ENCODE measurements around the gene AUP1.
A peak's percentile ranks its signal among the peaks of the same experiment; 100 is the strongest.
"Not testable (repeated sequence)": the region's sequence is repeated elsewhere in the genome, so short reads cannot be mapped to it uniquely, and the experiment has no call there.

The AUP1 gene

DNA sequence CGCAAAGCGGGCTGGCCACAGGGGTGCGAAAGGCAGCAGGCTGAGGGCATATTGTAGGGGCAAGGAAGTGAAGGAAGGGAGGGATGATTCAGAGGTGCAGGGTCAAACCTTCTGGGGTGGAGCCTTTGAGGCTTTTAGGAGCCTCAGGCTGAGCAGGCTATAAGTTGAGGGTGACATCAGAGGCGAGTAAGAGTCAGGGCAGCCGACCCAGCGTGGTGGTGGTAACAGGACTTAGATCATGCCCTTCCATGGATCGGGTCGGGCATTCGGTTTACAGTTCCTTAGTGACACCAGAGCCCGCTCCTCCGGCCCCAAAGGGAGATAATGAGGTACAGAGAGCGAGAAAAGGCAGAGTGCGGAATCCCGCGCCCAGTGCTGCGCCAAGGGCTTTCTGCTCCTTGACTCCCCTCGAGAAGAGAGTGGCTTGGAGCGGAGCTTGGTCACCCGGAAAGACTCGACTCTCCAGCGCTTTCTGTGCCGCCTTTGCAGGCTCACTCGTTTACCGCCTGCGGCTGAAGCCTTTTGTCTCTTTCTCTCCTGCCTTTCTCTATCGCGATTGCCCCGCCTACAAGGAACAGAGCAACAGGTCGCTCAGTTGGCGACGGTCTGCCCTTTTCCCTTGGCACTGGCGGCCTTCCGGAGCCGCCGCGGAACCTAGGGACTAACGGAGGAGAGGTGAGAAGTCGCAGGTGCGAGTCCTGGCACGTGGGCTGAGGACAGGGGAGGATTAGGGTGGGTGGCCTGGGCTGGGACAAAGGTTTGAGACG lies 30.8 kb downstream of the AUP1 start:
- peak; percentile 44 for DNase-seq (ENCODE audit: low spot score)

DNA sequence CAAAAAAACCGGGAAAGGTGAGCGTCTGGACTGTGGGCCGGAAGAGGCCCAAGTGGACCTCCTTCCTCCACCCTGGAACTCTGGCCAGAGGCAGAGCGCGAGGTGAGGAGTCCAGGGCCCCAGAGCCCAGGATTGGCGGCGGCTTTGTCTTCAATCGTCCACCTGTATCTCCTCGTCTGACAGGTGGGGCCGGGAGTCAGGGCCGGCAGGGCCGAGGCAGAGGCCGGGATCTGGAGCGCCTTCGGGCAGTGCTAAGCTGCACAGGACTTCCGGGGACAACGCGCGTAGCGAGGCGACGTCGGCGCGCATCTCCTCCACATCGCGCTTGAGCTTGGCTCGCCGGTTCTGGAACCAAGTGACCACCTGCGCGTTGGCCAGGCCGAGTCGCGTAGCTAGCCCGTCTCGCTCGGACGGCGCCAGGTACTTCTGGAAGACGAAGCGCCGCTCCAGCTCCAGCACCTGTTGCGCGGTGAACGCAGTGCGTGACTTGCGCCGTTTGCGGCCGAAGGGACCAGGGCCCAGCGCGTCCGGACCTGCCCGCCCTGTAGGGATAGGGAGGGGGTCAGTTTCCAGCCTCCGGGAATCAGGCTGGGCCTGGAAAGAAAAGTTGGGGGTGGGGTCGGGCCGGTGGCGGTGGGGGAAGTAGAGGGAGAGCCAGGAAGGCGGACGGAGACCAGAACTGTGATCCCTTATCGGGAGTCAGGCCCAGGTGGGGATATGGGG lies 31.6 kb downstream of the AUP1 start:
- no peak for DNase-seq (ENCODE audit: low spot score)

DNA sequence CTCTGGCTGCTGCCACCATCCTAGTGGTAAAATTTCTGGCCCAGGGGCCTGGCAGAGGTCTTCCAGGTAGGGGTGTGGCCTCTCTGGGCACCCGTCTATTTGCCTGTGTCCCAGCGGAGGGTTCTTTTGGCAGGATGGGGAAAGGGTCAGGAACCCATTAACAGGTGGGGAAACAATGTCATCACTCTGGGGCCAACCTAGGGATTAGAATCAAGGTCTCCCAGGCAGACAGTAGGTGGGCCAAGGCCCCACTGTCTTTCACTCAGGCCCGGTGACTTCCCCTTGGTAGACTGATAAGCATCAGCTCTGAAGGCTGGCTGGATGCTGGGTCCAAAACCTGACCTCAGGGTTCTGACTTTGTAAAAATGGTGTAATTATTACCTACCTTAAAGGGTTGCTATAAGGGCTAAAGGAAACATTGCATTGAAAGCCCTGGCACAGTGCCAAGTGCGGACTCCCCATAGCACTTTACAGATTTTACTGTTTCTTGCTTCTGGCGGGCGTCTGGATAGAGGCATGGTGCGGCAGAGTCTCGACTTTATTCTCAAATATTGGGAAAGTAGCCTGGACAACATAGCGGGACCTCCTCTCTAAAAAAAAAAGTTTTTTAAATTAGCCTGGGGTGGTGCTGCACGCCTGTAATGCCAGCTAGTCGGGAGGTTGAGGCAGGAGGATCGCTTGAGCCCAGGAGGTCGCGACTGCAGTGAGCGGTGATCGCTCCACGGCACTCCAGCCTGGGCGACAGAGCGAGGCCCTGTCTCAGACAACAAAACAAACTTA lies 32.3 kb downstream of the AUP1 start:
- DNase-seq (ENCODE audit: low spot score) = no peak

DNA sequence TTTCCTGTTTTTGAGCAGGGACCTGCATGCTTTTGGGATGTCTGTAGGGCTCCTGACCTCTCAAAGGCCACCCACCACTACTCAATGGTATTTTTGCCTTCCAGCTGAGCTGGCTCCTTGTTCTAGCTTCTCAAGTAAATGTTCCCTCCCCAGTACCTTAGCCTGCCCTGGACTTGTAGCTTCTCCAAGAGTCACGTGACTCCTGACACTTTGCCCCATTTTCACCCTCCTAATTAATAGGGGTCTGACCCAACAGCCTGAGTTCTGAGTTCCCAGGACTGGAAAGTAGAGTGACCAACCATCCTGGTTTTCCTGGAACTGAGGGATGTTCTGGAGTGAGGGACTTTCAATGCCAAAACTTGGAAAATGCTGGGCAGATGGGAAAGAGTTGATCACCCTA lies 34.1 kb downstream of the AUP1 start:
- no peak for DNase-seq (ENCODE audit: low spot score)

DNA sequence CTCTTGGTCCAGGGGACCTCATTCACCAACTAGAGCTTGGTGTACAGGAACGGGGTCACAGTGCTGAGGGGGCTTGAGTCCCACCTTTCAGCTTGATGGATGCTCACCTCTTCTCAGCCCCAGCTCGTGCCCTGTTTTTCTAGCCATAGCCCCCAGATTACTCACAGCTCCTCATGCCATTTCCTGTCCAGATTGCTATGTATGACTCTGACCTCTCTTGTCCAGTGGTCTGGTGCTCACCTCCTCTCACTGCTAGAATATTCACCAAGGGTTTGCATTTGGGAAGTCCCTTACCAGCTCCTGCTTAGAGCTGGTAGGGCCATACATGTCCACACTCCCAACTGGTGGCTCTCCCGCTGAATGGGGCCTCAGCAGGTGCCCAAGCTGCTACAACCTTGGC lies 36.0 kb downstream of the AUP1 start:
- no peak for DNase-seq (ENCODE audit: low spot score)

DNA sequence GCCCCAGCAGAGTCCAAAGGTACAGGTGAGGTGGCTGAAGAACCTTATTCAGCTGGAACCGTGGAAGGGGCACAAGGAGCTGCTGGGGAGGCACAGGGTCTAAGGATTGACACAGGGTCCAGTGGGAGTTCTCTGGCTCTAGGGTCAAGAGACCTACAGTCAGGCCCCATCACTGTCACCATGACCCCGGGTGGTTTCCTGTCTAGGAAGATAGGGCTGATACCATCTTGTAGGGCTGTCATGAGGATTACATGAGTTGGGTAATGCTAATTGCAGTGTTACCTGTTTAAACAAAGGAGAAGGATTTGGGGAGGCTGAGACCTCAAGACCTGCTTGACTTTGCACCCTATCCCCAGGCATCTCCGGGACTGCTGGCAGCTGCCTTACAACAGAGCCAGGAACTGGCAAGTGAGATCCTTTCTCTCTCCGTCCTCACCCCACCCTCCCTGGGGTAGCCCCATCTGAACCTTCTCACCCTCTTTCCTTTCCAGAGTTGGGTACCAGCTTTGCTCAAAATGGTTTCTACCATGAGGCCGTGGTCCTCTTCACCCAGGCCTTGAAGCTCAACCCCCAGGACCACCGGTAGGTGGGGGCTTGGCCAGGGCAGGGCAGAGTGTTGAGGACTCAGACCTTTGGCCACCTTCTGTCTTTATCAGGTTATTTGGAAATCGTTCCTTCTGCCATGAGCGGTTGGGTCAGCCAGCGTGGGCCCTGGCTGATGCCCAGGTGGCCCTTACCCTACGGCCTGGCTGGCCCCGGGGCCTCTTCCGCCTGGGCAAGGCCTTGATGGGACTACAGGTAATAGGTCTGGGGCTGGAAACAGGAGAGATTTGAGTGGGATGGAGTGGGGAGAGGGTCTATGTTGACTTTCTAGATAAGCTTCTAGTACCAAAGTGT lies 37.6 kb downstream of the AUP1 start:
- DNase-seq (ENCODE audit: low spot score) = no peak

DNA sequence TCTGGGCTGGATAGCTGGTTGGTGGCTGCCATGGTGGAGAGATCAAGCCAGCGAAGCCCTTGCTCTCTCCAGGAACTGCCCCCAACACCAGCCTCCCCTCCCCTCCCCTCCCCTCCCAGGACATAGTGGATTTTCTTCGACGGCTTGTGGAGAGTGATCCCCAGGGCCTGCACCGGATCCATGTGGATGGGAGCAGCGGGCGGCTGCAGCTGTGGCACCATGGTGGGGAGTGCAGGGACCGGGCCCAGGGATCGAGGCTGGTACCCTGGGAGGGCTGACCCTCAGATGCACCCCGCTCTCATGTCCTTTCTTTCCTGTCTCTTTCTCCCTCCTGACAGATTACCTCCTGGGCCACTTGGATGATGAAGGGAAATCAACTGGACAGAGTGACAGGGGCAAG lies 39.6 kb downstream of the AUP1 start:
- no peak for DNase-seq (ENCODE audit: low spot score)

DNA sequence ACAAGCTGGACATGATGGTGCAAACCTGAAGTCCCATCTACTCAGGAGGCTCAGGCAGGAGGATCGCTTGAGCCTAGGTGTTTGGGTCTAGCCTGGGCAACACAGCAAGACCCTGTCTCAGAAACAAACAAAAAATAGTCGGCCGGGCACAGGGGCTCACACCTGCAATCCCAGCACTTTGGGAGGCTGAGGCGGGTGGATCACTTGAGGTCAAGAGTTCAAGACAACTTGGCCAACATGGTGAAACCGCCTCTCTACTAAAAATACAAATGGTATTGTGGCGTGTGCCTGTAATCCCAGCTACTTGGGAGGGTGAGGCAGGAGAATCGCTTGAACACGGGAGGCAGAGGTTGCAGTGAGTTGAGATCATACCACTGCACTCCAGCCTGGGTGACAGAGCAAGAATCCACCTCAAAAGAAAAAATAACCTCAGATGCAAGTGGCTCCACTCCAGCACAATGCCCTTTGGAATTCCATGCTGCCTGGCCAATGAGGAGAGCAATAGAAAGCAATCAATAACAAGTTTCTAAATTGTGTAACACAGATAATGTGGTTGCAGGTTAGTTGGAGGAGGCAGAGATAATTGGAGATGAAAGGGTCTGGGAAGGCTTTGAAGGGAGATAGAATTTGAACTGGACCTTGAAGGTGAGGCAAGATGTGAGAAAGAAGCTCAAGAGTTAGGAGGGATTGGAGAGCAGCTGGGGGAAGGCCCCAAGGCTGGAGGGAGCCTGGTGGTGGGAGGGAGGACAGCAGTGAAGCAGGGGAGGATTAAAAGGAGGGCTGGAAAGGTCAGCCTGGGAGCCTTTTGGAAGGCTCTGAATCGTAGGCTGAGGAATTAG lies 40.6 kb downstream of the AUP1 start:
- no peak for DNase-seq (ENCODE audit: low spot score)

DNA sequence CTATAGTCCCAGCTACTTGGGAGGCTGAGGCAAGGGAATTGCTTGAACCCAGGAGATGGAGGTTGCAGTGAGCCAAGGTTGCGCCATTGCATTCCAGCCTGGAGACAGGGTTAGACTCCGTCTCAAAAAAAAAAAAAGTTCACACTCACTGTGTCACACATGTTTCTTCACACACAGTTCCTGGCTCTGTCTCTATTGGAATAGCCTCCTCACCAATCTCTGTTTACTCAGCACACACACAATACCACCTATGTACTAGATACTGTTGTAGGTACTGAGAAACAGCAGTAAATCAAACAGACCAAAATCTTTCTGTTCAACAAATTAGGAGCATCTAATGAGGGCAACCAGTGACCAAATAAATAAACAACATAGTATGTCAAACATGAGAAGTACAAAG lies 43.4 kb downstream of the AUP1 start:
- DNase-seq (ENCODE audit: low spot score) = no peak

DNA sequence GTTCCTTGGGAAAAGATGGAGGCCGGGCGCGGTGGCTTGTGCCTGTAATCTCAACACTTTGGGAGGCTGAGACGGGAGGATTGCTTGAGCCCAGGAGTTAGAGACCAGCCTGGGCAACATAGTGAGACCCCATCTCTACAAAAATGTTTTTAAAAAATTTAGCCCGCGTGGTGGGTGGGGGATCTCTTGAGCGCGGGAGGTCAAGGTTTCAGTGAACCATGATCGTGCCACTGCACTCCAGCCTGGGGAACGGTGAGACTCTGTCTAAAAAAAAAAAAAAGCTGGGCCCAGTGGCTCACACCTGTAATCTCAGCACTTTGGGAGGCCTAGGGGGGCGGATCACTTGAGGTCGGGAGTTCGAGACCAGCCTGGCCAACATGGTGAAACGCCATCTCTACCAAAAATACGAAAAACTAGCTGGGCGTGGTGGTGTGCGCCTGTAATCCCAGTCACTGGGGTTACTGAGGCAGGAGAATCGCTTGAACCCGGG lies 45.8 kb downstream of the AUP1 start:
- DNase-seq (ENCODE audit: low spot score) = not testable (repeated sequence)

DNA sequence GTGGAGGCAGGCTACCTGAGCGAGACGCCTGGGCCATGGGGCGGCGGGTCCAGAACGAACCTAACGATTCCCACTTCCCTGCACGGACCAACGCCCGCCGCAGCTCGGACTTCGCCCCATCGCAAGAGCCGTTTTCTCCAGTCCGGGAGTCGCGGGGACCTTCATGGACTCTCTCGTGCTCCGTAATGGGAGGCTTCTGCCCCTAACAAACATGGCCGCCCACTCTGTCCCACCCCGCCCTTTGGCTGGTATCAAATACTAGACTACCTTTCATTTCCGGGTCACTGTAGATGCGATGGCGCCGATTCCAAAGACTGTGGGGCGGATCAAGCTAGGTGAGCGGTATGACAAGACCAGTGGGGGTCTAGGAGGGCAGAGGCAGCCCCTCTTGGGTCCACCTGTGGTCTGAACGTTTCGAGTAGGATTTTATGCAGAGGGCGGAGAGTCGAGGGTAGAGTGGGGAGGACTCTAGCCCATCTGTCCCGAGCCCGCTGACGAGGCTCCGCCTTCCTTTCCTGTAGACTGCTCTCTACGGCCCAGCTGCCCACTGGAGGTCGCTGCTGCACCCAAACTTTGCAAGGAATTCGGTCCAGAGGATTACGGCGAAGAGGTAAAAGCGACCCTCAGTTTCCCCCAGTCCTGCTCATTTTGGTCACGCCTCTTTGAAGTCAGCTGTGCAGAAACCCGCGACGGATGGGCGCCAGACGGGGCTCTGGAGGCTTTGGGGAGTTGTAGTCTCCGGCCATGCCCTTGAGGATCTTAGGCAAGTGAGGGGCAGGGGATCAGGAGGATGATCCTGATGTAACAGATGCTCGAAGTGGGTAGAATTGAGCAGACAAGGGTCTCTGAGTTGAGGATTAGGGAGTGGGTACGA lies 46.5 kb downstream of the AUP1 start, which contains the start of the genes CCDC142 and TTC31:
Gene CCDC142 (minus strand): TSS at position 198 of the 874 bp plus-strand sequence. CDS start 161 bp downstream, at position 37.
Gene TTC31 (plus strand): TSS at position 281 of the 874 bp plus-strand sequence. CDS start 15 bp downstream, at position 296.
- DNase-seq (ENCODE audit: low spot score) = peak; percentile 95

DNA sequence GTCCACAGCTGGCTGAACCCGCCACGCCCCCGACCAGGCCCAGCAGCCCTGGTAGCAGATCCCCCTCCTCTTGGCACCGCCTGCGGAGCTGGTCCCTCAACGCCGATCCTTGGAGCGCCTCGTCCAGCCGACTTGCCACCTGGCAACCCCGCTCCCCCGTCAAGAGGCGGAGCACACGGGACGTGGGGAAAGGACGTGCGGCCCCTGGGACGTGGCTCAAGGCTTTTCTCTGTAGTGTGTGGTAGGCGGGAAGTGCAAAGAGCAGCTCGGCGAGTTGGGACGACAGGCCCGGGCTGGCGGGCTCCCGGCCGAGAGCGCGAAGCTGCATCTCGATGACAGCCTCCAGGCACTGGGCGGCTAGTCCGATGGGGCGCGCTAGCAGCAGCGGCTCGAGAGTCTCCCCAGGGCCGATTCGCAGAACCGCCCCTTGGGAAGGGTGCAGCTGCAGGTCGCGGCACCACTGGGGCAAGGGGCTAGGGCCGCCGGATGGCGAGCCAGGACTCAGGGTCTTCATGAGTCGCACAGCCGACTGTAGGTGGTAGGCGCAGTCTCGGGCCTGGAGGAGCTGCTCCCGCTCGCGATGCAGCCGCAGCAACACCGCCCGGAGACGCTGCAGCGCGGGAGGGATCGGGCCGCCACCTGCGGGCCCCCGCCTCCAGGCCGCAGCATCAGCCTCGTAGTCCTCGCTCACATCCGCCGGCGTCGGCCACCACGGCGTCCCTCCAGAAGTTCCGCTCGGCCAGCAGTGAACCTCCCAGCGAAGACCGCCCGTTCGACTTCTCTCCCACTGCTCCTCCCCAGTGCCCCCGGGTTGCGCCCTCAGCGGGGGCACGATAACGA lies 47.3 kb downstream of the AUP1 start:
- peak; percentile 59 for DNase-seq (ENCODE audit: low spot score)

DNA sequence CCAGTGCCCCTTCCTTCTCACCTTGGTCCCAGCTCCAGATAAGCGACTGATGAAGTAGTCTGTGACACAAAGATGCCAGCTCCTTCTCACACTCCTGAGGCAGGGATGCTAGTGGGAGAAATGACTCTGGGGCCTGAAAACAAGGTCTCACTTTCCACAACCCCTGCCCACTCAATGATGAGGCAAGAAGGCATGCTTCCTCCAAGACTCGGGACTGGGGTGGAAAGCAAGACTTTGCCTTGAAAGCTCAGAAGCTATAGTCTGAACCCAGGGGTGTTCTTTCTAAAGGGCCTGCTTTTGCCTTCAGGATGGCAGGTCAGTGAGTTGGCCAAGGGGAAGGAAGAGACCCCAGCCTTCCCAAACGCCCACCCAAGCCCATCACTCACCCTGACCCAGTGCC lies 48.1 kb downstream of the AUP1 start:
- DNase-seq (ENCODE audit: low spot score) = no peak

Data from RKO (cell line).